K562 (cell line): ENCODE results near the gene ZSWIM8. TPM values are rescaled to one million over a fixed set of nuclear protein-coding genes. Genes with fewer than 3 reads are reported as not detected.

Experiments
- FOXA3 ChIP-seq, 2 experiments: fragments of 450-650 bp in 1 of 2; sonication (generic) in 1 of 2; formaldehyde crosslinking; IDR thresholded peaks in 1 of 2; conservative IDR thresholded peaks in 1 of 2; 2 replicates each; pipeline versions ENCODE4 v1.4.0 to v1.8.0; 2020 to 2022; ENCODE audit warnings: mild to moderate bottlenecking in 2 of 2, missing genetic modification reagents in 1 of 2
- POLR2AphosphoS5 ChIP-seq: IDR thresholded peaks from 2 replicates; pipeline ENCODE4 v1.6.1; 2011; ENCODE audit warnings: mild to moderate bottlenecking, low read depth, low read length, moderate library complexity; ENCODE audit not compliant: control insufficient read depth, insufficient read depth
- POLR2H ChIP-seq: IDR thresholded peaks from 2 replicates; pipeline ENCODE4 v1.6.1; 2016; ENCODE audit warnings: missing genetic modification characterization, low read depth, mild to moderate bottlenecking, control low read depth, missing compliant biosample characterization, moderate library complexity
- RFX1 ChIP-seq: fragments of 450-650 bp; IDR thresholded peaks from 2 replicates; pipeline ENCODE4 v1.6.1; 2016; ENCODE audit warnings: mild to moderate bottlenecking, moderate library complexity
- RFX7 ChIP-seq: fragments of 250-450 bp; sonication (Bioruptor Pico); IDR thresholded peaks from 2 replicates; pipeline ENCODE4 v1.5.1; 2021; ENCODE audit warnings: mild to moderate bottlenecking
- SRF ChIP-seq, 2 experiments: fragments of 250-450, 450-650 bp in 1 of 2; sonication (Bioruptor Pico) in 1 of 2; sonication (generic) in 1 of 2; formaldehyde crosslinking; IDR thresholded peaks; 2 replicates each; pipeline versions ENCODE4 v1.5.0 to v1.5.1; 2020 to 2022; ENCODE audit warnings: mild to moderate bottlenecking in 1 of 2, missing genetic modification reagents in 1 of 2
- TCFL5 ChIP-seq: fragments of 250-450 bp; sonication (Bioruptor Pico); conservative IDR thresholded peaks from 2 replicates; pipeline ENCODE4 v1.6.1; 2021; ENCODE audit warnings: mild to moderate bottlenecking, moderate library complexity, matching md5 sums
- ZNF165 ChIP-seq: fragments of 250-450 bp; sonication (Bioruptor Pico); IDR thresholded peaks from 2 replicates; pipeline ENCODE4 v1.4.0; 2020; ENCODE audit warnings: borderline replicate concordance
- ZNF589 ChIP-seq: fragments of 200-800 bp; sonication (Bioruptor generic); IDR thresholded peaks from 2 replicates; pipeline ENCODE4 v1.6.1; 2016; ENCODE audit warnings: low read depth, missing genetic modification characterization, missing compliant biosample characterization
- polyA plus RNA-seq, 8 experiments: library from polyadenylated mRNA; depleted of rRNA in 4 of 8; stranded (reverse) in 5 of 8; unstranded in 3 of 8; fragments of >200 nt; fragmentation: Nextera tagmentation in 2 of 8; fragmentation: Illumina TruSeq in 1 of 8; extraction: Ambion mirVana in 2 of 8; extraction: Trizol in 1 of 8; gene quantifications; 2 replicates each; pipeline versions ENCODE4 v1.2.1 to v1.2.3, GENCODE V29; 2011 to 2014; ENCODE audit warnings: inconsistent platforms in 1 of 8, missing spikeins in 1 of 8
- total RNA-seq, 7 experiments: library from RNA; depleted of rRNA in 6 of 7; stranded (reverse); fragments of >200 nt in 6 of 7; fragmentation: Illumina TruSeq in 2 of 7; extraction: Trizol in 2 of 7; gene quantifications; 2 replicates each; pipeline versions ENCODE4 v1.2.1 to v1.2.3, GENCODE V29; 2011 to 2021; ENCODE audit warnings: low replicate concordance in 1 of 7
- TF ChIP-seq, protein P1 (sequence below), 2 experiments: IDR thresholded peaks in 1 of 2; conservative IDR thresholded peaks in 1 of 2; 2 replicates each; pipeline ENCODE4 v1.6.1; 2016; ENCODE audit warnings: low read depth in 2 of 2, mild to moderate bottlenecking in 1 of 2, missing compliant biosample characterization in 1 of 2, missing genetic modification characterization in 1 of 2, moderate library complexity in 1 of 2
- TF ChIP-seq, protein P2 (sequence below): fragments of 200-600 bp; sonication (generic); IDR thresholded peaks from one replicate; pipeline ENCODE4 v1.6.1; 2012; ENCODE audit warnings: mild to moderate bottlenecking, low read depth, low read length, inconsistent platforms

The ZSWIM8 gene
- total and polyA plus RNA-seq, 9 of the 15 experiments (the other 6 are each of a cell fraction or from before 2014, with no cell fraction given) = 5.6 to 47.8 (median 26.7) TPM

- TF ChIP-seq SRF (CRISPR knock-in tag; IDR thresholded peaks at IDR 0.05) = peak in 1 of 2 experiments; percentile 88; a peak in 2 of 4 replicates
- peak; percentile 94 for TF ChIP-seq ZNF165 (CRISPR knock-in tag)
- no peak for TF ChIP-seq POLR2AphosphoS5
- TF ChIP-seq, protein P1, sequence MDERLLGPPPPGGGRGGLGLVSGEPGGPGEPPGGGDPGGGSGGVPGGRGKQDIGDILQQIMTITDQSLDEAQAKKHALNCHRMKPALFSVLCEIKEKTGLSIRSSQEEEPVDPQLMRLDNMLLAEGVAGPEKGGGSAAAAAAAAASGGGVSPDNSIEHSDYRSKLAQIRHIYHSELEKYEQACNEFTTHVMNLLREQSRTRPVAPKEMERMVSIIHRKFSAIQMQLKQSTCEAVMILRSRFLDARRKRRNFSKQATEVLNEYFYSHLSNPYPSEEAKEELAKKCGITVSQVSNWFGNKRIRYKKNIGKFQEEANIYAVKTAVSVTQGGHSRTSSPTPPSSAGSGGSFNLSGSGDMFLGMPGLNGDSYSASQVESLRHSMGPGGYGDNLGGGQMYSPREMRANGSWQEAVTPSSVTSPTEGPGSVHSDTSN (CRISPR knock-in tag; IDR thresholded peaks at IDR 0.05; ENCODE audit: low read depth) = no peak
- TF ChIP-seq, protein P1 (tag; conservative IDR thresholded peaks at IDR 0.05; ENCODE audit: low read depth) = peak; percentile 84
- TF ChIP-seq TCFL5 (CRISPR knock-in tag) = peak; percentile 96
- TF ChIP-seq, protein P2, sequence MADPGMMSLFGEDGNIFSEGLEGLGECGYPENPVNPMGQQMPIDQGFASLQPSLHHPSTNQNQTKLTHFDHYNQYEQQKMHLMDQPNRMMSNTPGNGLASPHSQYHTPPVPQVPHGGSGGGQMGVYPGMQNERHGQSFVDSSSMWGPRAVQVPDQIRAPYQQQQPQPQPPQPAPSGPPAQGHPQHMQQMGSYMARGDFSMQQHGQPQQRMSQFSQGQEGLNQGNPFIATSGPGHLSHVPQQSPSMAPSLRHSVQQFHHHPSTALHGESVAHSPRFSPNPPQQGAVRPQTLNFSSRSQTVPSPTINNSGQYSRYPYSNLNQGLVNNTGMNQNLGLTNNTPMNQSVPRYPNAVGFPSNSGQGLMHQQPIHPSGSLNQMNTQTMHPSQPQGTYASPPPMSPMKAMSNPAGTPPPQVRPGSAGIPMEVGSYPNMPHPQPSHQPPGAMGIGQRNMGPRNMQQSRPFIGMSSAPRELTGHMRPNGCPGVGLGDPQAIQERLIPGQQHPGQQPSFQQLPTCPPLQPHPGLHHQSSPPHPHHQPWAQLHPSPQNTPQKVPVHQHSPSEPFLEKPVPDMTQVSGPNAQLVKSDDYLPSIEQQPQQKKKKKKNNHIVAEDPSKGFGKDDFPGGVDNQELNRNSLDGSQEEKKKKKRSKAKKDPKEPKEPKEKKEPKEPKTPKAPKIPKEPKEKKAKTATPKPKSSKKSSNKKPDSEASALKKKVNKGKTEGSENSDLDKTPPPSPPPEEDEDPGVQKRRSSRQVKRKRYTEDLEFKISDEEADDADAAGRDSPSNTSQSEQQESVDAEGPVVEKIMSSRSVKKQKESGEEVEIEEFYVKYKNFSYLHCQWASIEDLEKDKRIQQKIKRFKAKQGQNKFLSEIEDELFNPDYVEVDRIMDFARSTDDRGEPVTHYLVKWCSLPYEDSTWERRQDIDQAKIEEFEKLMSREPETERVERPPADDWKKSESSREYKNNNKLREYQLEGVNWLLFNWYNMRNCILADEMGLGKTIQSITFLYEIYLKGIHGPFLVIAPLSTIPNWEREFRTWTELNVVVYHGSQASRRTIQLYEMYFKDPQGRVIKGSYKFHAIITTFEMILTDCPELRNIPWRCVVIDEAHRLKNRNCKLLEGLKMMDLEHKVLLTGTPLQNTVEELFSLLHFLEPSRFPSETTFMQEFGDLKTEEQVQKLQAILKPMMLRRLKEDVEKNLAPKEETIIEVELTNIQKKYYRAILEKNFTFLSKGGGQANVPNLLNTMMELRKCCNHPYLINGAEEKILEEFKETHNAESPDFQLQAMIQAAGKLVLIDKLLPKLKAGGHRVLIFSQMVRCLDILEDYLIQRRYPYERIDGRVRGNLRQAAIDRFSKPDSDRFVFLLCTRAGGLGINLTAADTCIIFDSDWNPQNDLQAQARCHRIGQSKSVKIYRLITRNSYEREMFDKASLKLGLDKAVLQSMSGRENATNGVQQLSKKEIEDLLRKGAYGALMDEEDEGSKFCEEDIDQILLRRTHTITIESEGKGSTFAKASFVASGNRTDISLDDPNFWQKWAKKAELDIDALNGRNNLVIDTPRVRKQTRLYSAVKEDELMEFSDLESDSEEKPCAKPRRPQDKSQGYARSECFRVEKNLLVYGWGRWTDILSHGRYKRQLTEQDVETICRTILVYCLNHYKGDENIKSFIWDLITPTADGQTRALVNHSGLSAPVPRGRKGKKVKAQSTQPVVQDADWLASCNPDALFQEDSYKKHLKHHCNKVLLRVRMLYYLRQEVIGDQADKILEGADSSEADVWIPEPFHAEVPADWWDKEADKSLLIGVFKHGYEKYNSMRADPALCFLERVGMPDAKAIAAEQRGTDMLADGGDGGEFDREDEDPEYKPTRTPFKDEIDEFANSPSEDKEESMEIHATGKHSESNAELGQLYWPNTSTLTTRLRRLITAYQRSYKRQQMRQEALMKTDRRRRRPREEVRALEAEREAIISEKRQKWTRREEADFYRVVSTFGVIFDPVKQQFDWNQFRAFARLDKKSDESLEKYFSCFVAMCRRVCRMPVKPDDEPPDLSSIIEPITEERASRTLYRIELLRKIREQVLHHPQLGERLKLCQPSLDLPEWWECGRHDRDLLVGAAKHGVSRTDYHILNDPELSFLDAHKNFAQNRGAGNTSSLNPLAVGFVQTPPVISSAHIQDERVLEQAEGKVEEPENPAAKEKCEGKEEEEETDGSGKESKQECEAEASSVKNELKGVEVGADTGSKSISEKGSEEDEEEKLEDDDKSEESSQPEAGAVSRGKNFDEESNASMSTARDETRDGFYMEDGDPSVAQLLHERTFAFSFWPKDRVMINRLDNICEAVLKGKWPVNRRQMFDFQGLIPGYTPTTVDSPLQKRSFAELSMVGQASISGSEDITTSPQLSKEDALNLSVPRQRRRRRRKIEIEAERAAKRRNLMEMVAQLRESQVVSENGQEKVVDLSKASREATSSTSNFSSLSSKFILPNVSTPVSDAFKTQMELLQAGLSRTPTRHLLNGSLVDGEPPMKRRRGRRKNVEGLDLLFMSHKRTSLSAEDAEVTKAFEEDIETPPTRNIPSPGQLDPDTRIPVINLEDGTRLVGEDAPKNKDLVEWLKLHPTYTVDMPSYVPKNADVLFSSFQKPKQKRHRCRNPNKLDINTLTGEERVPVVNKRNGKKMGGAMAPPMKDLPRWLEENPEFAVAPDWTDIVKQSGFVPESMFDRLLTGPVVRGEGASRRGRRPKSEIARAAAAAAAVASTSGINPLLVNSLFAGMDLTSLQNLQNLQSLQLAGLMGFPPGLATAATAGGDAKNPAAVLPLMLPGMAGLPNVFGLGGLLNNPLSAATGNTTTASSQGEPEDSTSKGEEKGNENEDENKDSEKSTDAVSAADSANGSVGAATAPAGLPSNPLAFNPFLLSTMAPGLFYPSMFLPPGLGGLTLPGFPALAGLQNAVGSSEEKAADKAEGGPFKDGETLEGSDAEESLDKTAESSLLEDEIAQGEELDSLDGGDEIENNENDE = no peak
- peak; percentile 99 for TF ChIP-seq ZNF589 (CRISPR knock-in tag)
- TF ChIP-seq POLR2H (tag) = 0 out of 2 replicates have a peak, but pooled peaks have one; percentile 93
- TF ChIP-seq RFX7 (CRISPR knock-in tag) = peak; percentile 95
- TF ChIP-seq RFX1 = peak; percentile 12; the same call in 1 of the 2 replicates
- peak in 1 of 2 experiments; percentile 69; a peak in 2 of 4 replicates for TF ChIP-seq FOXA3 (CRISPR knock-in tag; conservative IDR thresholded peaks at IDR 0.05 in 1 of 2, IDR thresholded peaks at IDR 0.05 in 1 of 2)
Observed at GRCh38 chr10:73743327-73743904, 42.0 kb upstream of the ZSWIM8 start (continued).
